EL (cell line): ENCODE data around the gene PAX3.

Experiments
- DNase-seq: peaks from one replicate; pipeline ENCODE4 v3.0.0-alpha.2; 2016

The PAX3 gene

GRCh38 chr2:222295368-222296062 lies 3.3 kb downstream of the PAX3 start:
- DNase-seq = peak; percentile 42

- DNase-seq = peak; percentile 23
Measured at GRCh38 chr2:222294996-222295367, 3.8 kb downstream of the PAX3 start.

GRCh38 chr2:222293660-222294630 lies 4.9 kb downstream of the PAX3 start:
- DNase-seq = no peak

DNA sequence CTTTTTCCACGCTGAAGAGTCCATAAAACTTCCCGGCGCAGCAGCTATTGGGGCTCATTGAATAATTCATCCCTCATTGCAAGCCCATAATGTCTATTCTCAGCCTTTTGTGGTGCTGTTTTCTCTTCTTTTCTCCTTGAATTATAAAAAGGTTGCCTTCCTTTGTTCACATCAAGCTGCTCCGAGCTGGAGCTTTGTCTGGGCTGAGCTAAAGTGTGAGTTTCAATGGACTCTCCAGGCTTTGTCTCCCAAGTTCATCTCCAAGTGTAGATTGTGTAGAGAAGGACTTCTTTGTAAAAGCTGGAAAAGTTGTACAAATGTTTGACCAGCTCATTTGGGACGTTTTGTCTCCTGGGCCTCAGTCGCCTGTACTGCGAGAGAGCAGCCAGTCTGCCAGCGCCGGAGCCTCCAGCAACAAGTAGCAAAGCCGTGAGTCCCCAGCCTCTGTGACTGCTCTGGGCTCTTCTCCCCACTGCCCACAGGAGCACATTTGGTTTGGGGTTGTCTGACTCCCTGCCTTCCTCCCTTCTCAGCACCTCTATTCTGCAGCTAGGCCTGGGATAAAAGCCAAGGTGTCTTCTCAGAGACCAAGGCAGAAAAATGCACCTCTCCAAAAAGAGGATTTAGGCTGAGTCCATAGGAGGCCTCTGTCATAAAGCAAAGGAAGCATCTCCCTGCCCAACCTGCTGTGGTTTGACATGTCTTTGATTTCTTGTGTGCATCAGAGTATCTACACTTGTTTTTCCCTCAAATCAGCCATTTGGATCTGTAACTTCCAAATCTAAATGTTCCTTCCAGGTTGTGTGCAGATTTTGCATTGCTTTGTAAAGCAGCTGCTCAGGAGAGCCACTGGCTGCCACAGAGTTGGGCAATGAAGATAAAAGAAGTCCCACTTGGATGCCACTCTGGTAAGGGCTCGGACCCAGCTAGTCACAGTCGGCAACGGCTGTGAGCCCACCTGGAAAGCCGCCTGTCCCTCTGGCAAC lies 6.4 kb downstream of the PAX3 start:
- no peak for DNase-seq

- DNase-seq = no peak
Measured at GRCh38 chr2:222291485-222291841, 7.3 kb downstream of the PAX3 start.

GRCh38 chr2:222290736-222291484 lies 7.9 kb downstream of the PAX3 start:
- peak; percentile 86 for DNase-seq

- DNase-seq = no peak
Measured at GRCh38 chr2:222290401-222290735, 8.4 kb downstream of the PAX3 start.

GRCh38 chr2:222289278-222290160 lies 9.3 kb downstream of the PAX3 start:
- no peak for DNase-seq

DNA sequence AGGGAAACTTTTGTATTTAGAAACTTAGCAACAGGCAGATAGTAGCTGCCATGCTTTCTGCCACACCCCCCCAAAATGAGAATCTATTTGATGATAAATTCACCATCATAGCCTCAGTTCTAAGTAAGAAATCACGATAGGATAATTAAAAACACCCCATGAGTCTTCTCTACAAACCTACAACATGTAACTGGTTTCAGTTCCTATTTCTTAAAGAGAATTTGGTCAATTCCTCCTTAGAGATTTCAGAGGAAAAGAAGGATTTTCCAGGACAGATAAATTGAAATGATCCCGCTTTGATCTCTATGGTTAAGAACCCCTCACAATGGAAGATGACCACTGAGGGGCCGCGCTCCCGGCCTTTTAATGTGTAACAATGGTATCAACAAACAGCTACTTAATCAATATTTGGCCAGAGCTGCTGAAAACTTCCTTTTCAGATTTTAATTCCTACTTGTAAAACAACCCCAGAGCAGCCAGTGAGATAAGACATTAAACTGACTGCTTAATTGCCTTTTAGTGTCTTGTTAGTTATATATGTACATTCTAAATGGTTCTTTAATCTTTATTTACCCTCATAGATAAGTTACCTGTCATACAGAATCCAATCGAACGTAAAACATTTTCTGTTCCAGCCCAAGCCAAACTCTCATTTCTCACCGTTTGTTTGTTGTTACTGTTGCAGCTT lies 10.1 kb downstream of the PAX3 start:
- no peak for DNase-seq

GRCh38 chr2:222287862-222288479 lies 10.8 kb downstream of the PAX3 start:
- DNase-seq = no peak

GRCh38 chr2:222284466-222284865 lies 14.3 kb downstream of the PAX3 start:
- no peak for DNase-seq

DNA sequence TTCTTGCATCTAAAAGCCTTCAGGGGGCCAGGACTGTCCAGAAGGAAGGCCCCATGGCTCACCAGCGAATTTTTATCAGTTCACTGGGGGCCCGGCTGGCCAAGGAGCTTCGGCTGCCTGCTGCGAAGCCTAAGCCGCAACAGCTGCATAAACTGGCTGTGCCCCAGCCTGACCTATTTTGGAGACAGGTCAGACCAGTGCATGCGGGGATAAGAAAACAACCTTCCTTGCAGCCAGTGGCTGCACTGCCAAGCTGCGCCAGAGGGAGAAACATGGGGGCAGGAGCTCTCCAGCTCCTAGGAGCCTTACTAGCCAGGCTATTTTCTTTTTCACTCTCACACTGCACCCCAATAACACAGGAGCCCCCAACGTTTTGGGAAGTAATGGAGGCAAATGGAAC lies 15.2 kb downstream of the PAX3 start:
- no peak for DNase-seq

- peak; percentile 29 for DNase-seq
Measured at GRCh38 chr2:222281506-222281905, 17.3 kb downstream of the PAX3 start.

GRCh38 chr2:222280795-222281194 lies 18.0 kb downstream of the PAX3 start:
- peak; percentile 24 for DNase-seq

- DNase-seq = no peak
Measured at GRCh38 chr2:222272446-222273015, 26.3 kb downstream of the PAX3 start.

- no peak for DNase-seq
Measured at GRCh38 chr2:222271854-222272253, 26.9 kb downstream of the PAX3 start.

DNA sequence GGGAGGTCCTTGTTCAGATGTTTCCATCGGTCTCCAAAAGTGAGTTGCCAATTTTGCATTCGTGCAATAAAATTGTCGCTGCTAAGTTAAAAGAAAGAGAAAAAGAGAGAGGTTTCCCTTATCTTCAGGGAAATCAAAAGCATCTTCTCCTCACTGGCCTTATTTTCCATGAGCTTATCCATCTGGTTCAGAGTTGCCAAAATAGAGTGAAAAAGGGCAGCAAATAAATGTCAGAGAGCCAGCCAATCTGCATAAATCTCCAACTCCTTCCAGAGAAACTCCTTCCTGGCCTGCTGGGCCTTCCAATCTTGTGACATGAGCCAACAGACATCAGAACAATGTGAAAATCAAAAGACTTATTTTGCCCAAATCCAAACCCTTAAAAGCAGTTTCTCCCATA lies 28.4 kb downstream of the PAX3 start:
- DNase-seq = no peak

- DNase-seq = no peak
Measured at GRCh38 chr2:222269132-222269531, 29.7 kb downstream of the PAX3 start.

GRCh38 chr2:222268311-222268990 lies 30.3 kb downstream of the PAX3 start:
- no peak for DNase-seq
